Measurements from ENCODE around the gene PGLYRP3. TPM values are rescaled to one million over a fixed set of nuclear protein-coding genes. Genes with fewer than 3 reads are reported as not detected.

Gene PGLYRP3
- total and polyA plus RNA-seq, 2 of the 13 experiments (the other 11 are each of a cell fraction or from before 2014, with no cell fraction given): not detected

DNA sequence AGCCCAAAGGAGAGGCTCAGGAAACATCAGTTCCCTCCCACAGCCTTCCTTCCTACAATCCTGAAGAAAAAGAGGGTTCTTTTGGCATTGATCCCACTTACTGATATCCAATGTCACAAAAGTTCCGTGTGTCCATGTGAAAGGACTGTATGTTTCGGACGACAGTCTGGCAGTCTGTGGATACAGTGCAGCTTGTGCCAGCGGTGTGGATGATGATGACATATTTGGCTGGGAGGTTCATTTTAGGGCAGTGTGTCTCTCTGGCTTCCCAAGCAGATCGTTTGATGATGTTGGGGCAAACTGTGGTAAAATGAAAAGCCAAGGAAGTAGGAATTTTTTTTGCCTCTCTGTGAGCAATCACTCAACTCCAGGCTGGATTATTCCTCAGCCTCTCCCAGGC, 10.4 kb downstream of the PGLYRP3 start:
- FAIRE-seq: no peak
- Histone ChIP-seq H3K9me3 (ENCODE audit: low read length) (no peaks in the 10 kb centered on the region), H2AFZ (ENCODE audit: low read length) (no peak overlapping the region), H3K27ac (ENCODE audit: extremely low read length, insufficient read depth, low read length) (no peak overlapping the region), H3K4me3 (replicated peaks in 1 of 3; ENCODE audit: insufficient read depth in 1 of 3, low read depth in 2 of 3, low read length in 3 of 3) (no peak overlapping the region), H3K4me1 (ENCODE audit: insufficient read depth, low read length) (no peaks in the 10 kb centered on the region), H3K27me3 (ENCODE audit: control insufficient read depth in 1 of 2, insufficient read depth in 2 of 2, low read length in 2 of 2) (peaks cover 3 to 8% of the 10 kb centered on the region in 2 experiments; a peak in 4 of 5 replicates), H3K9ac (ENCODE audit: insufficient read depth, low read depth, low read length) (no peak overlapping the region), H3K36me3 (replicated peaks in 1 of 2; ENCODE audit: control insufficient read depth in 1 of 2, insufficient read depth in 2 of 2, low read length in 2 of 2) (no peaks in the 10 kb centered on the region), H3K4me2 (ENCODE audit: low read depth, low read length) (no peak overlapping the region), H3K79me2 (ENCODE audit: insufficient read depth, low read length) (no peaks in the 10 kb centered on the region), H4K20me1 (ENCODE audit: insufficient read depth, low read length) (no peaks in the 10 kb centered on the region)
- ATAC-seq: no peak
- DNase-seq (ENCODE audit: low spot score): no peak
- no TSS peak for BruUV-seq (replicated peaks)
- WGBS (ENCODE audit: low lambda C conversion rate): 4% methylated on average over 5 of the region's 5 CpGs
- intact Hi-C loops (cut with micrococcal nuclease; ENCODE audit: unreplicated experiment) (no loop called here), in situ Hi-C loops (cut with HindIII; ENCODE audit: extremely low pct_ligation_motif_present, low pct_unique_long_range_greater_than_20kb) (no loop called here)
- TF ChIP-seq KLF13 (CRISPR knock-in tag; IDR thresholded peaks at IDR 0.05): no peak
- TF ChIP-seq FLYWCH1 (CRISPR knock-in tag; IDR thresholded peaks at IDR 0.05): no peak
- no peak for TF ChIP-seq HOXD1 (CRISPR knock-in tag; IDR thresholded peaks at IDR 0.05)
- TF ChIP-seq, protein P1, sequence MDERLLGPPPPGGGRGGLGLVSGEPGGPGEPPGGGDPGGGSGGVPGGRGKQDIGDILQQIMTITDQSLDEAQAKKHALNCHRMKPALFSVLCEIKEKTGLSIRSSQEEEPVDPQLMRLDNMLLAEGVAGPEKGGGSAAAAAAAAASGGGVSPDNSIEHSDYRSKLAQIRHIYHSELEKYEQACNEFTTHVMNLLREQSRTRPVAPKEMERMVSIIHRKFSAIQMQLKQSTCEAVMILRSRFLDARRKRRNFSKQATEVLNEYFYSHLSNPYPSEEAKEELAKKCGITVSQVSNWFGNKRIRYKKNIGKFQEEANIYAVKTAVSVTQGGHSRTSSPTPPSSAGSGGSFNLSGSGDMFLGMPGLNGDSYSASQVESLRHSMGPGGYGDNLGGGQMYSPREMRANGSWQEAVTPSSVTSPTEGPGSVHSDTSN (CRISPR knock-in tag; IDR thresholded peaks at IDR 0.05): no peak
- TF ChIP-seq ZFP41 (CRISPR knock-in tag; IDR thresholded peaks at IDR 0.05; ENCODE audit: borderline replicate concordance): no peak
- TF ChIP-seq ZNF672 (CRISPR knock-in tag; IDR thresholded peaks at IDR 0.05): no peak
- no peak for TF ChIP-seq ZNF124 (CRISPR knock-in tag; IDR thresholded peaks at IDR 0.05)
- no peak for TF ChIP-seq SCMH1 (CRISPR knock-in tag; IDR thresholded peaks at IDR 0.05; ENCODE audit: borderline replicate concordance)
- no peak for TF ChIP-seq ARNTL (CRISPR knock-in tag; IDR thresholded peaks at IDR 0.05)
- no peak for TF ChIP-seq NAIF1 (CRISPR knock-in tag; IDR thresholded peaks at IDR 0.05; ENCODE audit: borderline replicate concordance)
- no peak for TF ChIP-seq KDM6A (CRISPR knock-in tag; IDR thresholded peaks at IDR 0.05; ENCODE audit: low read depth)
- TF ChIP-seq, protein P2, sequence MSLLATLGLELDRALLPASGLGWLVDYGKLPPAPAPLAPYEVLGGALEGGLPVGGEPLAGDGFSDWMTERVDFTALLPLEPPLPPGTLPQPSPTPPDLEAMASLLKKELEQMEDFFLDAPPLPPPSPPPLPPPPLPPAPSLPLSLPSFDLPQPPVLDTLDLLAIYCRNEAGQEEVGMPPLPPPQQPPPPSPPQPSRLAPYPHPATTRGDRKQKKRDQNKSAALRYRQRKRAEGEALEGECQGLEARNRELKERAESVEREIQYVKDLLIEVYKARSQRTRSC (CRISPR knock-in tag; IDR thresholded peaks at IDR 0.05; ENCODE audit: low read depth): no peak
- no peak for TF ChIP-seq NCOA2 (CRISPR knock-in tag; IDR thresholded peaks at IDR 0.05)
- POLR2A ChIA-PET: no interaction called here
- CTCF ChIA-PET (ENCODE audit: low intra/inter-chr PET ratio, low total read pairs): no interaction called here
